Kidney tubule cell (primary cell): ENCODE results near the gene ACSS2.

Experiments used
- DNase-seq: peaks from one replicate; pipeline ENCODE4 v3.0.0-alpha.2; 2018; ENCODE audit warnings: low spot score

ACSS2 gene

DNA sequence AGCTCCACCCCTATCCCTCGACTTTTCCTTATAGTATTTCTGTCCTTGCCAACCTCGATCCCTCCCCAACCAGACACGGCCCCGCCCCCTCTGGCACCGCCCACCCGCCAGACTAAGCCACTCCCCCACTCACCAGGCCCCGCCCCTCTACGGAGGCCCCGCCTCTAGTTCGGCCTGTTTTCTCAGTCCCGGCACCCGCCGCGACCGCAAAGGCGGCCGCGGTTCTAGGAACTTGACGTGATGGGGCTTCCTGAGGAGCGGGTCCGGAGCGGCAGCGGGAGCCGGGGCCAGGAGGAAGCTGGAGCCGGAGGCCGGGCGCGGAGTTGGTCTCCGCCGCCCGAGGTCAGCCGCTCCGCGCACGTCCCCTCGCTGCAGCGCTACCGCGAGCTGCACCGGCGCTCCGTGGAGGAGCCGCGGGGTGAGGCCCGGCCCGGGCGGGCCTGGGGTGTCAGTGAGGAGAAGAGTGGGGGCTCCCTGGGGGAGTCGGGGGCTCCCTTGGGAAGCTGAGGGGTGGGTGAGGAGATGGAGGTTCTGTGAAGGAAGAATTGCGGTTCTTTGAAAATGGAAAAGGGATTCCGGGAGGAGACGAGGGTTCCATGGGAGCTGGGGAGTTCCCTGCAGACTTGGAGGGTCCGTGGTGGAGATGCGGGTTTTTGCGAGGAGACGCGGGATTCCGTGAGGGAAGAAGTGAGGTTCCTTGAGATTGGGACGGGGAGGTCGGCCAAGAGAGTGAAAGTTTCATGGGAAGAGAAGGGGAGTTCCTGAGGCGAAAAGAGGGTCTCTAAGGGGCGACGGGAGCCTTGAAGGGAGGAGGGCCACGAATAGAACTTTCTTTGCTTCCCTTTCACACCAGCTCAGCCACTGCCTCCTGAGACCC is at the start of gene ACSS2:
Gene ACSS2 (plus strand): TSS at position 207 of the 877 bp plus-strand sequence. CDS start 34 bp downstream, at position 241.
- no peak for DNase-seq

DNA sequence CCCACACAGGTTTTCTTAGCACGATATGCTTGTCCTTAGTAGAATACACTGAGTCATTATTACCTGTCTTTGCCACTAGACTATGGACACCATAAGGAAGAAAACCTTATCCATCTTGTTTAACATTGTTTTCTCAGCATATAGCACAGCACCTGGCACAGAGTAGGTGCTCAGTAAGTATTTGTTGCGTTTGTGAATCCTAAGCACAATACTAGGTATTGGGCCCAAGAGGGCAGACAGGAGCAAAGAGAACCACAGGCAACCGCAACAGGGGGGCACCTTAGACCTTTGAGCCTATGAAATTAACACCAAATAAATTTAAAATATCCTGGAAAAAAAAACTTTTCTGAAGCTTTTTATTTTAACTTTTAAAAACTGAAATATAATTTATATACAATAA is 47.2 kb upstream of the ACSS2 start:
- DNase-seq: no peak

- no peak for DNase-seq
Observed at GRCh38 chr20:34831936-34832335, 44.5 kb upstream of the ACSS2 start.

DNA sequence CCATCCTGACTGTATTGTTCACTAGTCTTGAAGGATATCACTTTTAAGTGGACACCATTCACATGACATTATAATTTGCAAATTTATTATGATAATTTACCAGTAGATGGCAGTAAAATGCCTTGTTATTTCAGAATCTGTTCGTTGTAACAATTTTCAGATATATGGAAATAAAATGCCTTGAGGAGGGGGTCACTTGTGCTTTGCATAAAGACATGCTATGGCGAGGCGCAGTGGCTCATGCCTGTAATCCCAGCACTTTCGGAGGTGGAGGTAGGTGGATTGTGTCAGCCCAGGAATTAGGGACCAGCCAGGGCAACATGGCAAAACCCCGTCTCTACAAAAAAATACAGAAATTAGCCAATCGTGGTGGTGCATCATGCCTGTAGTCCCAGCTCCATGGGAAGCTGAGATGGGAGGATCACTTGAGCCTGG is 41.9 kb upstream of the ACSS2 start:
- DNase-seq: peak; percentile 56

DNA sequence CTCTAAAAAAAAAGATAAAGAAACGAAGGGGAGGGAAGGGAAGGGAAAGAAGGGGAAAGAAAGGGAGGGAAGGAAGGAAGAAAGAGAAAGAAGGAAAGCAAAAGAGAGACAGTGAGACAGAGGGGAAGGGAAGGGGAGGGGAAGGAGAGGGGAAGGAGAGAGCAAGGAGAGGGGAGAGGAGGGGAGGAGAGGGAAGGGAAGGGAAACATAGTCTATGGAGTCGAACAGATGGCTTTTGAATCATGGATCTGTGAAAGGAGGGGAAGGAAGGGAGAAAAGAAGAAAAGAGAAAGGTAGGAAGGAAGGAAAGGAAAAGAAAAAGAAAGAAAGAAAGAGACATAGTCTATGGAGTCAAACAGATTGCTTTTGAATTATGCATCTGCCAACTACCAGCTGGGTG is 34.3 kb upstream of the ACSS2 start:
- DNase-seq: no peak

DNA sequence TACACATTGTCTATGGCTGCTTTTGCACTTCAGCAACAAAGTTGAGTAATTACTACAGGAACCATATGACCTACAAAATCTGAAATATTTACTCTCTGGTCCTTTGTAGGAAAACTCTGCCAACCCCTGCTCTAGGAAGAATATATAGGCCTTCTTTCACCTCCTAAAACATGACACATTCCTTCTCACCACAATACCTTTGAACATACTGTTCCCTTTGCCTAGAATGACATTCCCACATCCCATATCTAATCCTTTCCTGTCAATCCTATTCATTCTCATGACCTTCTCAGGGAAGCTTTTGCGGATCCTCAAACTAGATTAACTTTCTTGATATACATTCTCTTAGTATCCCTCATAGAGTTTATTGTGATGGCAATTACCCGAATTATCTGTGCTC is 33.0 kb upstream of the ACSS2 start:
- DNase-seq: no peak

GRCh38 chr20:34848597-34848996 is 27.8 kb upstream of the ACSS2 start:
- no peak for DNase-seq

DNA sequence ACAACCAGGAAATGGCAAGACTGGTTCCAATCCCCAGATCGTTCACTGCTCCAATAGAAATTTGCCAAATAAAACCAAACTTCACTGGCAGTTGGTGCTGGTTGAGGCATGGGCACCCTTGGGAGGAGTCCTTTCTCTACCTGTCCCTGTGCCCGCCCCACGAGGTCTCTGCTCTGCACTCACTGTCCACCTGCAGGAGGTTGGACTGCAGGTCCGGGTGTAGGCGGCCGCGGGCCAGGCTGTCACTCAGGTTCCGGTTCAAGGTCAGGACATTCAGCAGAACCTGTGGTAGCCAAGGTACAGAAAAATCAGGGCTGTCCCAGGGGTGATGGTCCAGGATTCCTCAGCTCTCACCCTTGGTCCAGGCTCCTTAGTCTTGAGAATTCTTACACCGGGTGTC is 26.6 kb upstream of the ACSS2 start:
- DNase-seq: no peak

GRCh38 chr20:34850969-34851368 is 25.4 kb upstream of the ACSS2 start:
- no peak for DNase-seq

GRCh38 chr20:34852298-34852697 is 24.1 kb upstream of the ACSS2 start:
- peak; percentile 20 for DNase-seq

- no peak for DNase-seq
Observed at GRCh38 chr20:34859367-34859766, 17.0 kb upstream of the ACSS2 start.

- no peak for DNase-seq
Observed at GRCh38 chr20:34859826-34860545, 16.4 kb upstream of the ACSS2 start.

GRCh38 chr20:34861386-34862084 is 14.9 kb upstream of the ACSS2 start:
- DNase-seq: no peak

- DNase-seq: no peak
Observed at GRCh38 chr20:34862724-34863123, 13.7 kb upstream of the ACSS2 start.

GRCh38 chr20:34863421-34863965 is 12.9 kb upstream of the ACSS2 start:
- no peak for DNase-seq

DNA sequence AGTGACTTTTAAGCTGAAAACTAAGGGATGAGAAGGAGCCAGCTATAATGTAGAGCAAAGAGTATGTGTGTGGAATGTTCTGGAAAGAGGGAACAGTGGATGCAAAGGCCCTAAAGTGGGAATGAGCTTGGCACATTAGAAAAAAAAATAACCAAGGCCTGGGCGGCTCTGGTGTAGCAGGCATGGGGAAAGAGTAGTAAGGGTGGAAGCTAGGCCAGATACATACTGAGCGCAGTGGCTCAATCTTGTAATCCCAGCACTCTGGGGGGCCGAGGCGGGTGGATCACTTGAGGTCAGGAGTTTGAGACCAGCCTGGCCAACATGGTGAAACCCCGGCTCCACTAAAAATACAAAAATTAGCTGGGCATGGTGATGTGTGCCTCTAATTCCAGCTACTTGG is 12.2 kb upstream of the ACSS2 start:
- DNase-seq: no peak

DNA sequence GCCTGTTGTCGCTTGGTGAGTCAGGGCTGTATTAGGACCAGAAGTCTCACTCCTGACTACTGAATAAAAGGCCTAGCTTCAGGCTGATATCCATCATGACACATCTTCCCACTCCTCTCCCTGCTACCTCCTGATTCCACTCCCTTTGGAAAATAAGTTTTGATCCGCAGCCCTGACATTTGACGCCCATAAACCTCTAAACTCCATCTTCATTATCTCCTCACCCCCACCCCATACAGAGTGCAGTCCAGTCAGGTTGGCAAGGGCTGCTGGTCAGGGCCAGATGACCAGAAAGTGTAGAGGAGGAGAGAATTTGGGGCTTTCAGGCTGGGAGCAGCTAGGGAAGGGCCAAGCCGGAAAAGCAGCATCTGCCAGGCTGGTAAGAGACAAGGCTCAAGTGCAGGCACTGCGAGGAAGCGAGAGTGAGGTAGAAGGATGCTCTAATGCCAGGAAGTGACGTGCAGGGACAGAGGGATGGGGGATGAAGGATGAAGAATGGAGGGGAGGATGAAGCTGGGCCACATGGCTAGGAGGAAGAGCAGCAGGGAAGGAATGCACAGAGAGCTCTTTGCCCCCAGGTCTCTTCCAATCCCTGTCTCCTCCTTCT is 5.0 kb upstream of the ACSS2 start:
- no peak for DNase-seq

DNA sequence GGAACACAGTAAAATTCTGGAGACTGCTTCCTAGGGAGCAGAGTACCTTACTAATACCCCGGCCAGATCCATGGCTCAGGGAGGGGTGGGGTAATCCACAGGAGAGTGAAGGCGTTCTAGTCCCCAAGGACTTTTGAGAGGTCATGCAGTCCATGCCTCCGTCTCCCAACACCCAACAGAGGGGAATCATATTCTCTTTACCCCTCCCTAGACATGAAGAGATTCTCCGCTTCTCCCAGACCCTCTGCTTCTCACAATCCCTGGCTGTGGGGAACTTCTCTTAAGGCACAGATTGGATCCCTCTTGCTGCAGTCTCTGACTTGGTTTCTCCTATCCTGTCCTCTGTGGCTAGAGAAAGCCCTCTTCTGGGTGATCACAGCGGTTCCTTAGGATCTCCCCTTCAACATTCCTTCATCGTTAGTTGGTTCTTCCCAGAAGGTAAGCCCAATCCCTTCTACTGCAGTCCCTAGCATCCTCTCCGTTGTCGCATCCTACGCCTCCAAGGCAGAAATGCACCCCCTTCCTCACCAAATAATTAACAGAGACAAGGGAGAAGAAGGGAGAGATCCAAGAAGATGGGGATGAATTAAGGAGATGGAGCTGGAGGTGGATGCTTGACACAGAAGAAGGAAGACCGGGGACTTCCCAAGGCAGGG is 4.3 kb upstream of the ACSS2 start:
- no peak for DNase-seq

DNA sequence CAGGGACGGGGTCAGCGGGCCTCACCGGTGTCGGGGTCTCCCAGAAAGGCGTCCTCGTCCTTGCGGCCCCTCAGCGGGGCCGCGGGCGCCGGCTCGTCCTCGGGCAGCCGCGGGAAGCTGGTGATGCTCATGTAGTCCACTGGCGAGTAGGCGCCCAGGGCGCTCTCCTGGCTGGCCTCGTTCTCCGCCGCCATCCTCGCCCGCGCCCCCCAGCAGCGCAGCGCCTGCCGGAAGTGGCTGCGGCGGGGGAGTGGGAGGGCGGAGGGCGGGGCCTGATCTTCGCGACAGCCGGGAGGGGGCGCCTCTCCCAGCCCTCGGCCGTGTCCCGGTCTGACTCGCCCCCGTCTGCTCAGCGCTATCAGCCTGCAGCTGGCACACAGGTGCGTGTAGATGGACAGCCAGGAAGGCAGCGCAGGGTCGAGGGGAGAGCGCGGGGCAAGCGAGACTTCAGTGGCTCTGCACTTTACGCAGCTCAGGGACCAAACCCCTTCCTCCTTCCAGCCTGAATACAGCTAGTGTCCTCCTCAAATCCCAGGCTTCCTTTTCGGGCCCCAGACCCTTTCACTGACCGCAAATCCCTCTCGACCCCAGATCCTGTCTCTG is 3.7 kb upstream of the ACSS2 start, which contains the start of gene GGT7:
Gene GGT7 (minus strand): TSS at position 235 of the 603 bp plus-strand sequence. CDS start 41 bp downstream, at position 194.
- DNase-seq: peak; percentile 81

- DNase-seq: no peak
Observed at GRCh38 chr20:34873583-34874093, 2.8 kb upstream of the ACSS2 start.
